ENCODE results near the gene PLEKHG5.

- TF ChIP-seq POLR2A (IDR thresholded peaks at IDR 0.05) (no peak), CTCF (IDR thresholded peaks at IDR 0.05 in 4 of 5, conservative IDR thresholded peaks at IDR 0.05 in 1 of 5) (no peak)
These were observed 55.9 kb downstream of the PLEKHG5 start for GRCh38 chr1:6435547-6435946.
